OCI-LY3 (cell line): ENCODE results near the gene INSYN1.

ENCODE experiments used
- H2AFZ ChIP-seq: fragments of 200-600, 300-600 bp; shearing (Covaris generic); 2 replicates; pipeline ENCODE4 v1.6.0; 2014; ENCODE audit warnings: antibody characterized with exemption, low read depth, low read length
- H3K27ac ChIP-seq: fragments of 200-600, 300-600 bp; sonication (generic); 2 replicates; pipeline ENCODE4 v1.5.1; 2014; ENCODE audit warnings: mild to moderate bottlenecking, low read length, moderate library complexity, mixed read lengths
- H3K27me3 ChIP-seq: fragments of 200-600, 300-600 bp; sonication (generic); 2 replicates; pipeline ENCODE4 v1.6.1; 2014; ENCODE audit warnings: low read depth, low read length, mixed read lengths
- H3K36me3 ChIP-seq: fragments of 200-600, 300-600 bp; sonication (generic); replicated peaks from 2 replicates; pipeline ENCODE3; 2014; ENCODE audit warnings: low read depth, low read length, mixed read lengths
- H3K4me1 ChIP-seq: fragments of 300-600, 200-600 bp; sonication (generic); 2 replicates; pipeline ENCODE4 v1.6.1; 2014; ENCODE audit warnings: low read length, mixed read lengths
- H3K4me2 ChIP-seq: fragments of 200-600, 300-600 bp; sonication (generic); 2 replicates; pipeline ENCODE4 v1.6.1; 2014; ENCODE audit warnings: low read length, mixed read lengths
- H3K4me3 ChIP-seq: fragments of 300-600, 200-600 bp; sonication (generic); 2 replicates; pipeline ENCODE4 v1.5.1; 2014; ENCODE audit warnings: antibody characterized with exemption, mild to moderate bottlenecking, low read length, moderate library complexity
- H3K79me2 ChIP-seq: fragments of 300-600, 200-600 bp; shearing (Covaris generic); 2 replicates; pipeline ENCODE4 v1.6.1; 2014; ENCODE audit warnings: mild to moderate bottlenecking, low read length, mixed read lengths
- H3K9ac ChIP-seq: fragments of 300-600, 200-600 bp; shearing (Covaris generic); 2 replicates; pipeline ENCODE4 v1.6.0; 2014; ENCODE audit warnings: mild to moderate bottlenecking, low read length, moderate library complexity
- H3K9me3 ChIP-seq: fragments of 200-600, 300-600 bp; shearing (Covaris generic); 2 replicates; pipeline ENCODE4 v1.6.1; 2014; ENCODE audit warnings: low read length, mixed read lengths; ENCODE audit not compliant: insufficient read depth
- H4K20me1 ChIP-seq: fragments of 200-600, 300-600 bp; sonication (generic); 2 replicates; pipeline ENCODE4 v1.6.1; 2016; ENCODE audit warnings: low read length, mixed read lengths; ENCODE audit not compliant: insufficient read depth
- EZH2phosphoT487 ChIP-seq: fragments of 200-600 bp; shearing (Covaris generic); IDR thresholded peaks from 2 replicates; pipeline ENCODE4 v1.6.1; 2018; ENCODE audit warnings: antibody characterized with exemption, mixed run types, low read depth
- TF ChIP-seq, protein P1 (sequence below): fragments of 200-600, 300-600 bp; sonication (generic); IDR thresholded peaks from 2 replicates; pipeline ENCODE4 v1.5.1; 2014; ENCODE audit warnings: antibody characterized with exemption, low read length, low read depth

INSYN1 gene

DNA sequence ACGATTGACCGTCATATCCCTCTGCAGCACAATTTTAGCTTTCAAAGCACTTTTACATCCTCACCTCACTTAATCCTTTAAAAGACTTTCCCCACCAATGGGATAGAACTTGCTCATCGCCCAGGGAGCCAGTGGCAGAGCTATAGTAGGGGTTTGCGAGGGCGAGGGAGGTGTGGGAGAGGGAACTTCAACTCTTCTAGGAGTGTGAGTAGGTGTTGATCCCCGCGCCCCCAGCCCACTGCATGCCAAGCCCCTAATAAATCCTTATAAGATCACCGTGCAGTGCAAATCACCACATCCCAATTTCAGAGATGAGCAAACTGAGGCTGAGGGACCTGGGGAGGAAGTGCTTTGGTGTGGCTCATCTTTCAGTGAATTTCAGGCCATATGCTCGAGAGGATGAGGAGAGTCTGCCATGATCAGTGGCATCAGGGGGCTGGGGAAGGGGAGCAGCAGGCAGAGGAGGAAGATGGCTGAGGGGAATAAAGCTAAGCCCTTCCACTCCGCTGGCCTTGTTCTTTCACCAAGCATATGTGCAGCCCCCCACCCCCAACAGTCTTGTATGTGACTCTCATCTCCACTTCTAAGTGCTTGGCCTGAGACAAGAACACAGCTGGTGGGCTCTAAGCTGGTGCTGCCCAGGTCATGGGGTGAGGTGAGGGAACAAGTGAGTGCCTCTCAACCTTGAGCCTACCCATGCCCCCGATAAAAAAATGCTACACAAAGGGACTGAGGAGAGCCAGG, 5.1 kb downstream of the INSYN1 start:
- no peak overlapping the region for H3K4me3 ChIP-seq
- no peak overlapping the region for H3K27ac ChIP-seq
- H3K4me2 ChIP-seq: no peak overlapping the region
- no peaks in the 10 kb centered on the region for H3K9me3 ChIP-seq
- H3K79me2 ChIP-seq: no peaks in the 10 kb centered on the region
- H3K9ac ChIP-seq: no peak overlapping the region
- no peaks in the 10 kb centered on the region for H3K36me3 ChIP-seq
- H3K27me3 ChIP-seq: peaks cover 6% of the 10 kb centered on the region
- H2AFZ ChIP-seq: no peak overlapping the region
- no peaks in the 10 kb centered on the region for H3K4me1 ChIP-seq
- no peak for TF ChIP-seq EZH2phosphoT487
- TF ChIP-seq, protein P1, sequence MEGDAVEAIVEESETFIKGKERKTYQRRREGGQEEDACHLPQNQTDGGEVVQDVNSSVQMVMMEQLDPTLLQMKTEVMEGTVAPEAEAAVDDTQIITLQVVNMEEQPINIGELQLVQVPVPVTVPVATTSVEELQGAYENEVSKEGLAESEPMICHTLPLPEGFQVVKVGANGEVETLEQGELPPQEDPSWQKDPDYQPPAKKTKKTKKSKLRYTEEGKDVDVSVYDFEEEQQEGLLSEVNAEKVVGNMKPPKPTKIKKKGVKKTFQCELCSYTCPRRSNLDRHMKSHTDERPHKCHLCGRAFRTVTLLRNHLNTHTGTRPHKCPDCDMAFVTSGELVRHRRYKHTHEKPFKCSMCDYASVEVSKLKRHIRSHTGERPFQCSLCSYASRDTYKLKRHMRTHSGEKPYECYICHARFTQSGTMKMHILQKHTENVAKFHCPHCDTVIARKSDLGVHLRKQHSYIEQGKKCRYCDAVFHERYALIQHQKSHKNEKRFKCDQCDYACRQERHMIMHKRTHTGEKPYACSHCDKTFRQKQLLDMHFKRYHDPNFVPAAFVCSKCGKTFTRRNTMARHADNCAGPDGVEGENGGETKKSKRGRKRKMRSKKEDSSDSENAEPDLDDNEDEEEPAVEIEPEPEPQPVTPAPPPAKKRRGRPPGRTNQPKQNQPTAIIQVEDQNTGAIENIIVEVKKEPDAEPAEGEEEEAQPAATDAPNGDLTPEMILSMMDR: no peak
- no peaks in the 10 kb centered on the region for H4K20me1 ChIP-seq

DNA sequence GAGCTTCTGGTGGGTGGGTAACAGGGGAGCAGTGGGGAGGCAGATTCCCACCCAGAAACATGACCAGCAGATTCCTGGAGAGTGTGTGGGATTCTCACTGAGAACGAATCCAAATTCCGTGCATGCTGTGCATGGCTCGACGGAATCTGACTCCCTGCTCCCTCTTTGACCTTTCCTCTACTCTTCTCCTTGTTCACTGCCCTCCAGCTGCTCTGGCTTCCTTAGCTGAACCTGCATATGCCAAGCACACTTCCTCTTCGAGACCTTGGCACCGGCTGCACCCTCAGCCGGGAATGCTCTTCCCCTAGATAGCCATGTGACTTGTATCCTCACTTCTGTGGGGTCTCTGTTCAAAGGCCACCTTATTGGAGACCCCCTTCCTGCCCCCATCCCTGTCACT, 6.3 kb downstream of the INSYN1 start:
- H3K4me1 ChIP-seq: no peaks in the 10 kb centered on the region
- no peaks in the 10 kb centered on the region for H3K79me2 ChIP-seq
- no peak overlapping the region for H3K9ac ChIP-seq
- H4K20me1 ChIP-seq: no peaks in the 10 kb centered on the region
- no peak overlapping the region for H3K4me3 ChIP-seq
- no peak for TF ChIP-seq EZH2phosphoT487
- TF ChIP-seq, protein P1: no peak
- H3K9me3 ChIP-seq: no peaks in the 10 kb centered on the region
- H3K27me3 ChIP-seq: peaks cover 6% of the 10 kb centered on the region
- H3K27ac ChIP-seq: no peak overlapping the region
- H3K4me2 ChIP-seq: no peak overlapping the region
- no peak overlapping the region for H2AFZ ChIP-seq
- no peaks in the 10 kb centered on the region for H3K36me3 ChIP-seq

DNA sequence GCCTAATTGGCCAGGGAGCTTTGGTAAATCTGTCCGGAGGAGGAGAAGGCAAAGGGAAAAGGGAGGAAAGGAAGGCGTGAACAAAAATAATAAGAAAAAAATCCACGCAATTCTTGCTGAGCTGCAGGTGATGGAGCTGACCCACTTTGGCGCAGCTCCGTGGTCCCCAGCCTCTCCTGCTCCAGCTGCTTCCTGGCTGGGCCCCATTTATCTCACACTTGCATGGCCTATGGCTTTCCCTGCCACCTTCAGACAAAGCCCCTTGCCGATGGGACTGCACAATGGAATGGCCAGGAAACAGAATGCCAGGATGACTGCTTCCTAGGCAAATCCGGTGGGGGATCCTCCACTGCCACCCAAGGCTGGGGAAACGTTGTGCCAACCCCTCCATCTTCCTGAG, 6.9 kb downstream of the INSYN1 start:
- Histone ChIP-seq H3K79me2 (no peaks in the 10 kb centered on the region), H3K4me1 (no peaks in the 10 kb centered on the region), H3K36me3 (no peaks in the 10 kb centered on the region), H4K20me1 (no peaks in the 10 kb centered on the region), H3K9ac (no peak overlapping the region), H3K4me3 (no peak overlapping the region), H3K27me3 (peaks cover 6% of the 10 kb centered on the region), H3K4me2 (no peak overlapping the region), H3K27ac (no peak overlapping the region), H2AFZ (no peak overlapping the region), H3K9me3 (no peaks in the 10 kb centered on the region)
- no peak for TF ChIP-seq EZH2phosphoT487

GRCh38 chr15:73745073-73745472, 8.1 kb downstream of the INSYN1 start:
- Histone ChIP-seq H3K4me3 (no peak overlapping the region), H3K36me3 (no peaks in the 10 kb centered on the region), H3K9me3 (no peaks in the 10 kb centered on the region), H3K4me1 (no peaks in the 10 kb centered on the region), H3K4me2 (no peak overlapping the region), H3K27me3 (peaks cover 6% of the 10 kb centered on the region), H3K9ac (no peak overlapping the region), H3K27ac (no peak overlapping the region), H2AFZ (no peak overlapping the region), H4K20me1 (no peaks in the 10 kb centered on the region), H3K79me2 (no peaks in the 10 kb centered on the region)
- no peak for TF ChIP-seq EZH2phosphoT487
- TF ChIP-seq, protein P1: no peak
